Astrocyte (in vitro differentiated cells and primary cell): ENCODE results near the gene C5orf22.

Source experiments
- CTCF ChIP-seq: IDR thresholded peaks from 2 replicates; pipeline ENCODE4 v1.5.1; 2011; ENCODE audit warnings: low read depth, mild to moderate bottlenecking, inconsistent platforms, low read length, moderate library complexity; ENCODE audit not compliant: insufficient read depth
- EZH2 ChIP-seq: IDR thresholded peaks from 2 replicates; pipeline ENCODE4 v1.6.1; 2012; ENCODE audit warnings: mild to moderate bottlenecking, low read length, inconsistent platforms; ENCODE audit not compliant: insufficient read depth

GRCh38 chr5:31585895-31586270 lies 53.8 kb downstream of the C5orf22 start:
- no peak for TF ChIP-seq CTCF
- no peak for TF ChIP-seq EZH2
